ENCODE data around the gene MAZ. TPM values are rescaled to one million over a fixed set of nuclear protein-coding genes. Genes with fewer than 3 reads are reported as not detected.

MAZ gene
- total and polyA plus RNA-seq, 2 of the 13 experiments (the other 11 are each of a cell fraction or from before 2014, with no cell fraction given), result 203 to 277 TPM

DNA sequence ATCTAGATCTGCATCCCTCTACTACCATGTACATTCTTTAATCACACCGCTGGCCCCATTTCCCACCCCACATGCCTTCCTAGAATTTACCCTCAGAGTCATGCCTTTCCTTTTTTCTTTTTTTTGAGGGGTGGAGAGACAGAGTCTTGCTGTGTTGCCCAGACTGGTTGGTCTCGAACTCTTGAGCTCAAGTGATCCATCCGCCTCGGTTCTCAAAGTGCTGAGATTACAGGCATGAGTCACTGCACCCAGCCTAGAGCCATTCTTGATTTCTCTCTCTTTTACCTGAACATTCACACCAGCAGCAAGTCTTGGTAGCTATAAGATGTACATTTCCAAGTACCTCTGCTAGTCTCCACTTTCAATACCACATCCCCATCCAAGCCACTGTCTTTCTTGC is 11.8 kb downstream of the MAZ start (continued):
- no peak for TF ChIP-seq NFE2L2 (IDR thresholded peaks at IDR 0.05; ENCODE audit: low read length)
- no peak for TF ChIP-seq MZF1 (CRISPR knock-in tag; IDR thresholded peaks at IDR 0.05; ENCODE audit: borderline replicate concordance)
- TF ChIP-seq CSRNP2 (CRISPR knock-in tag; conservative IDR thresholded peaks at IDR 0.05; ENCODE audit: low read depth), result no peak
- TF ChIP-seq RFXANK (CRISPR knock-in tag; IDR thresholded peaks at IDR 0.05), result no peak
- no peak for TF ChIP-seq ZNF138 (CRISPR knock-in tag; IDR thresholded peaks at IDR 0.05; ENCODE audit: low read depth)
- no peak for TF ChIP-seq ZNF24 (IDR thresholded peaks at IDR 0.05)
- TF ChIP-seq ZNF280B (CRISPR knock-in tag; IDR thresholded peaks at IDR 0.05; ENCODE audit: borderline replicate concordance), result no peak
- TF ChIP-seq, protein P1, sequence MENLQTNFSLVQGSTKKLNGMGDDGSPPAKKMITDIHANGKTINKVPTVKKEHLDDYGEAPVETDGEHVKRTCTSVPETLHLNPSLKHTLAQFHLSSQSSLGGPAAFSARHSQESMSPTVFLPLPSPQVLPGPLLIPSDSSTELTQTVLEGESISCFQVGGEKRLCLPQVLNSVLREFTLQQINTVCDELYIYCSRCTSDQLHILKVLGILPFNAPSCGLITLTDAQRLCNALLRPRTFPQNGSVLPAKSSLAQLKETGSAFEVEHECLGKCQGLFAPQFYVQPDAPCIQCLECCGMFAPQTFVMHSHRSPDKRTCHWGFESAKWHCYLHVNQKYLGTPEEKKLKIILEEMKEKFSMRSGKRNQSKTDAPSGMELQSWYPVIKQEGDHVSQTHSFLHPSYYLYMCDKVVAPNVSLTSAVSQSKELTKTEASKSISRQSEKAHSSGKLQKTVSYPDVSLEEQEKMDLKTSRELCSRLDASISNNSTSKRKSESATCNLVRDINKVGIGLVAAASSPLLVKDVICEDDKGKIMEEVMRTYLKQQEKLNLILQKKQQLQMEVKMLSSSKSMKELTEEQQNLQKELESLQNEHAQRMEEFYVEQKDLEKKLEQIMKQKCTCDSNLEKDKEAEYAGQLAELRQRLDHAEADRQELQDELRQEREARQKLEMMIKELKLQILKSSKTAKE (CRISPR knock-in tag; IDR thresholded peaks at IDR 0.05; ENCODE audit: borderline replicate concordance), result no peak
- no peak for TF ChIP-seq ZNF501 (CRISPR knock-in tag; IDR thresholded peaks at IDR 0.05)
- TF ChIP-seq HMGXB3 (CRISPR knock-in tag; IDR thresholded peaks at IDR 0.05; ENCODE audit: borderline replicate concordance), result no peak

All from HepG2 (cell line).